HEK293 (cell line): ENCODE results near the gene BAIAP2.

Source experiments
- CTCF ChIA-PET: fragments of 350-600 bp; formaldehyde crosslinking; extraction: SDS; loops from one replicate; lab custom pipeline; 2021; ENCODE audit warnings: antibody characterized with exemption; lab: Yijun Ruan, JAX
- POLR2A ChIA-PET: fragments of 300-600 bp; formaldehyde crosslinking; extraction: SDS; loops from one replicate; lab custom pipeline; 2020; ENCODE audit warnings: antibody characterized with exemption, inconsistent platforms; lab: Yijun Ruan, JAX
- H3K27ac ChIP-seq: fragments of 200-500 bp; sonication (Bioruptor generic); 2 replicates; pipeline ENCODE4 v1.5.1; 2014; ENCODE audit warnings: low read depth, low read length, control low read depth, inconsistent platforms; ENCODE audit errors: extremely low read depth
- H3K36me3 ChIP-seq, 2 experiments: fragments of 200-500 bp in 1 of 2; sonication (Bioruptor generic) in 1 of 2; 1 replicate in 1 of 2; 2 replicates in 1 of 2; pipeline ENCODE4 v1.5.1; 2014 to 2017; ENCODE audit warnings: inconsistent platforms in 2 of 2, low read length in 2 of 2; ENCODE audit not compliant: control insufficient read depth in 2 of 2, insufficient read depth in 1 of 2
- H3K4me1 ChIP-seq: fragments of 200-500 bp; sonication (Bioruptor generic); 2 replicates; pipeline ENCODE4 v1.5.1; 2014; ENCODE audit warnings: mild to moderate bottlenecking, low read length, inconsistent platforms; ENCODE audit not compliant: control insufficient read depth, insufficient read depth
- H3K4me3 ChIP-seq: 2 replicates; pipeline ENCODE4 v1.5.1; 2011; ENCODE audit warnings: low read depth, mild to moderate bottlenecking, control low read depth, low read length, moderate library complexity
- H3K9me3 ChIP-seq: fragments of 200-500 bp; sonication (Bioruptor generic); 2 replicates; pipeline ENCODE4 v1.5.1; 2014; ENCODE audit warnings: low read depth, low read length, inconsistent platforms; ENCODE audit not compliant: control insufficient read depth, insufficient read depth
- KLF9 ChIP-seq: fragments of 450-650 bp; formaldehyde crosslinking; IDR thresholded peaks from 2 replicates; pipeline ENCODE4 v1.5.1; 2016; ENCODE audit warnings: missing biosample characterization, missing genetic modification characterization, low read depth
- PBX3 ChIP-seq: sonication (generic); formaldehyde crosslinking; IDR thresholded peaks from 2 replicates; pipeline ENCODE4 v1.8.1; 2022; ENCODE audit warnings: mild to moderate bottlenecking, moderate library complexity, missing genetic modification reagents
- SP7 ChIP-seq: fragments of 450-650 bp; formaldehyde crosslinking; IDR thresholded peaks from 2 replicates; pipeline ENCODE4 v1.5.1; 2016; ENCODE audit warnings: missing biosample characterization, missing genetic modification characterization
- TSHZ1 ChIP-seq: fragments of 450-650 bp; formaldehyde crosslinking; IDR thresholded peaks from 2 replicates; pipeline ENCODE4 v1.5.1; 2016; ENCODE audit warnings: missing biosample characterization, missing genetic modification characterization, borderline replicate concordance
- ZBTB11 ChIP-seq: fragments of 450-650 bp; formaldehyde crosslinking; conservative IDR thresholded peaks from 2 replicates; pipeline ENCODE4 v1.5.1; 2016; ENCODE audit warnings: low read depth, missing biosample characterization, missing genetic modification characterization
- ZBTB20 ChIP-seq: fragments of 450-650 bp; formaldehyde crosslinking; IDR thresholded peaks from 2 replicates; pipeline ENCODE4 v1.5.1; 2016; ENCODE audit warnings: missing biosample characterization, missing genetic modification characterization
- ZIC2 ChIP-seq: fragments of 450-650 bp; formaldehyde crosslinking; IDR thresholded peaks from 2 replicates; pipeline ENCODE4 v1.5.1; 2016; ENCODE audit warnings: missing biosample characterization, missing genetic modification characterization
- ZNF146 ChIP-seq: fragments of 450-650 bp; formaldehyde crosslinking; IDR thresholded peaks from 2 replicates; pipeline ENCODE4 v1.5.1; 2016; ENCODE audit warnings: missing biosample characterization, missing genetic modification characterization
- ZNF2 ChIP-seq: fragments of 450-650 bp; formaldehyde crosslinking; IDR thresholded peaks from 2 replicates; pipeline ENCODE4 v1.5.1; 2016; ENCODE audit warnings: missing biosample characterization, missing genetic modification characterization
- ZNF354C ChIP-seq: fragments of 450-650 bp; formaldehyde crosslinking; IDR thresholded peaks from 2 replicates; pipeline ENCODE4 v1.5.1; 2016; ENCODE audit warnings: missing biosample characterization, missing genetic modification characterization, low read depth, borderline replicate concordance
- ZNF488 ChIP-seq: fragments of 450-650 bp; formaldehyde crosslinking; IDR thresholded peaks from 2 replicates; pipeline ENCODE4 v1.5.1; 2016; ENCODE audit warnings: missing biosample characterization, missing genetic modification characterization
- ZNF639 ChIP-seq: fragments of 450-650 bp; formaldehyde crosslinking; IDR thresholded peaks from 2 replicates; pipeline ENCODE4 v1.5.1; 2016; ENCODE audit warnings: missing biosample characterization, missing genetic modification characterization
- ZNF660 ChIP-seq: fragments of 450-650 bp; IDR thresholded peaks from 2 replicates; pipeline ENCODE4 v1.5.1; 2018; ENCODE audit warnings: missing biosample characterization, mild to moderate bottlenecking, missing genetic modification characterization
- TF ChIP-seq, protein P1 (sequence below): fragments of 450-650 bp; formaldehyde crosslinking; IDR thresholded peaks from 2 replicates; pipeline ENCODE4 v1.5.1; 2016; ENCODE audit warnings: missing biosample characterization, missing genetic modification characterization
- TF ChIP-seq, protein P2 (sequence below): fragments of 450-650 bp; formaldehyde crosslinking; IDR thresholded peaks from 2 replicates; pipeline ENCODE4 v1.5.1; 2017; ENCODE audit warnings: missing biosample characterization, missing genetic modification characterization
- TF ChIP-seq, protein P3 (sequence below): fragments of 450-650 bp; formaldehyde crosslinking; IDR thresholded peaks from 2 replicates; pipeline ENCODE4 v1.5.1; 2017; ENCODE audit warnings: missing biosample characterization, missing genetic modification characterization

BAIAP2 gene

GRCh38 chr17:81034779-81035520 is at the start of gene BAIAP2:
TSS of gene BAIAP2 (plus strand) at chr17:81035151. CDS start at chr17:81035255, 104 bp downstream.
- H3K4me1 ChIP-seq = peaks cover 4% of the 10 kb centered on the region; the same call in 1 of the 2 replicates
- ChIA-PET POLR2A (interaction anchor here (0.6 to 3.9 kb wide), 14 partner anchors 9 to 326 kb away, joined by 3 to 23 read pairs (median 4); no protein-coding TSS in a partner anchor), CTCF (interaction anchor here (0.6 to 4.3 kb wide), 3 partner anchors 12 to 63 kb away, joined by 4 to 24 read pairs (median 7); no protein-coding TSS in a partner anchor)
- H3K36me3 ChIP-seq = peaks cover 0 to 39% of the 10 kb centered on the region in 2 experiments; a peak in 1 of 3 replicates
- no peaks in the 10 kb centered on the region for H3K9me3 ChIP-seq
- peak within 1 kb of the TSS; percentile 75 for H3K4me3 ChIP-seq
- H3K27ac ChIP-seq = peak within 1 kb of the TSS; percentile 58; the same call in 1 of the 2 replicates
- TF ChIP-seq ZNF660 (peak; percentile 82; the same call in 1 of the 2 replicates), ZNF146 (tag by site-specific recombination) (0 out of 2 replicates have a peak, but pooled peaks have one; percentile 8), ZNF2 (no peak), SP7 (tag by site-specific recombination) (peak; percentile 51), ZNF639 (tag by site-specific recombination) (no peak), ZBTB11 (tag by site-specific recombination) (0 out of 2 replicates have a peak, but pooled peaks have one; percentile 32), ZIC2 (tag by site-specific recombination) (no peak), PBX3 (CRISPR knock-in tag) (peak; percentile 67; the same call in 1 of the 2 replicates), KLF9 (tag by site-specific recombination) (0 out of 2 replicates have a peak, but pooled peaks have one; percentile 21), TSHZ1 (tag by site-specific recombination) (peak; percentile 17; the same call in 1 of the 2 replicates), ZBTB20 (tag by site-specific recombination) (no peak; the same call in 1 of the 2 replicates), ZNF354C (no peak), ZNF488 (no peak)
- TF ChIP-seq, protein P1, sequence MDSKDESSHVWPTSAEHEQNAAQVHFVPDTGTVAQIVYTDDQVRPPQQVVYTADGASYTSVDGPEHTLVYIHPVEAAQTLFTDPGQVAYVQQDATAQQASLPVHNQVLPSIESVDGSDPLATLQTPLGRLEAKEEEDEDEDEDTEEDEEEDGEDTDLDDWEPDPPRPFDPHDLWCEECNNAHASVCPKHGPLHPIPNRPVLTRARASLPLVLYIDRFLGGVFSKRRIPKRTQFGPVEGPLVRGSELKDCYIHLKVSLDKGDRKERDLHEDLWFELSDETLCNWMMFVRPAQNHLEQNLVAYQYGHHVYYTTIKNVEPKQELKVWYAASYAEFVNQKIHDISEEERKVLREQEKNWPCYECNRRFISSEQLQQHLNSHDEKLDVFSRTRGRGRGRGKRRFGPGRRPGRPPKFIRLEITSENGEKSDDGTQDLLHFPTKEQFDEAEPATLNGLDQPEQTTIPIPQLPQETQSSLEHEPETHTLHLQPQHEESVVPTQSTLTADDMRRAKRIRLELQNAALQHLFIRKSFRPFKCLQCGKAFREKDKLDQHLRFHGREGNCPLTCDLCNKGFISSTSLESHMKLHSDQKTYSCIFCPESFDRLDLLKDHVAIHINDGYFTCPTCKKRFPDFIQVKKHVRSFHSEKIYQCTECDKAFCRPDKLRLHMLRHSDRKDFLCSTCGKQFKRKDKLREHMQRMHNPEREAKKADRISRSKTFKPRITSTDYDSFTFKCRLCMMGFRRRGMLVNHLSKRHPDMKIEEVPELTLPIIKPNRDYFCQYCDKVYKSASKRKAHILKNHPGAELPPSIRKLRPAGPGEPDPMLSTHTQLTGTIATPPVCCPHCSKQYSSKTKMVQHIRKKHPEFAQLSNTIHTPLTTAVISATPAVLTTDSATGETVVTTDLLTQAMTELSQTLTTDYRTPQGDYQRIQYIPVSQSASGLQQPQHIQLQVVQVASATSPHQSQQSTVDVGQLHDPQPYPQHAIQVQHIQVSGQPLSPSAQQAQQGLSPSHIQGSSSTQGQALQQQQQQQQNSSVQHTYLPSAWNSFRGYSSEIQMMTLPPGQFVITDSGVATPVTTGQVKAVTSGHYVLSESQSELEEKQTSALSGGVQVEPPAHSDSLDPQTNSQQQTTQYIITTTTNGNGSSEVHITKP (tag by site-specific recombination) = peak; percentile 77
- TF ChIP-seq, protein P2, sequence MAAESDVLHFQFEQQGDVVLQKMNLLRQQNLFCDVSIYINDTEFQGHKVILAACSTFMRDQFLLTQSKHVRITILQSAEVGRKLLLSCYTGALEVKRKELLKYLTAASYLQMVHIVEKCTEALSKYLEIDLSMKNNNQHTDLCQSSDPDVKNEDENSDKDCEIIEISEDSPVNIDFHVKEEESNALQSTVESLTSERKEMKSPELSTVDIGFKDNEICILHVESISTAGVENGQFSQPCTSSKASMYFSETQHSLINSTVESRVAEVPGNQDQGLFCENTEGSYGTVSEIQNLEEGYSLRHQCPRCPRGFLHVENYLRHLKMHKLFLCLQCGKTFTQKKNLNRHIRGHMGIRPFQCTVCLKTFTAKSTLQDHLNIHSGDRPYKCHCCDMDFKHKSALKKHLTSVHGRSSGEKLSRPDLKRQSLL (tag by site-specific recombination) = peak; percentile 18; the same call in 1 of the 2 replicates
- TF ChIP-seq, protein P3, sequence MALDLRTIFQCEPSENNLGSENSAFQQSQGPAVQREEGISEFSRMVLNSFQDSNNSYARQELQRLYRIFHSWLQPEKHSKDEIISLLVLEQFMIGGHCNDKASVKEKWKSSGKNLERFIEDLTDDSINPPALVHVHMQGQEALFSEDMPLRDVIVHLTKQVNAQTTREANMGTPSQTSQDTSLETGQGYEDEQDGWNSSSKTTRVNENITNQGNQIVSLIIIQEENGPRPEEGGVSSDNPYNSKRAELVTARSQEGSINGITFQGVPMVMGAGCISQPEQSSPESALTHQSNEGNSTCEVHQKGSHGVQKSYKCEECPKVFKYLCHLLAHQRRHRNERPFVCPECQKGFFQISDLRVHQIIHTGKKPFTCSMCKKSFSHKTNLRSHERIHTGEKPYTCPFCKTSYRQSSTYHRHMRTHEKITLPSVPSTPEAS = no peak
